ENCODE measurements around the gene ESRRB.

DNA sequence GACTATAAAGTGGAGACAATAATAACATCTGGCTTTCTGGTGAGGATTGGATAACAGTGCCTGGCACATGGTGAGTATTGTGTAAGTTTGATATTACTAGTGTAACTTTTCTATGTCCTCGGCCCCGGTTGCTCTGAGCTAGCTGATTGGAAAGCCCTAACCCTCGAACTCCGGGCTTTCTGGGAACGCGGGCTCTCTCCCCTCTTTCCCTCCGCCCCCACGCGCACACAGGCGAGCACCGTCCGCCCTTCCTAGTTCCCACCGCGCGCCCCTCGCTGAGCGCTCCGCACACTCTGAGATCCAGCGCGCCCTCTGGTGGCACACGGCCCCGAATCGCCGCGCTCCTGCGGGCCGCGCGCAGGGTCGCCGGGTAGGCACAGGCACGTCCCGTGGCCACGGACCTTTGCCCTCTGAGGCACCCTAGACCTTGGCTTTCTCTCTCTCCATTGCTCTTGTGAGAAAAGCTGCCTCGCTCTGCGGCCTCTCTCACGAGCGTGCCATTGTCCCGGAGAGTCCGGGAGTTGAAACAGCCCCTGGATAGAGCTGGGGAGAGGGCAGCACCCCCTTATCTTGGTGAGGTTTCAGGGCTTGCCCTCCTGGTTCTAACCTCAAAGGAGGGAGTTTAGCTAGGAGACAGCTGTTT is 23.2 kb upstream of the ESRRB start:
- peak in 2 of 3 donors; percentile 69 to 73 for TF ChIP-seq CTCF (IDR thresholded peaks at IDR 0.05)
- no peak for TF ChIP-seq POLR2A (IDR thresholded peaks at IDR 0.05)
- no peak for TF ChIP-seq POLR2AphosphoS5 (IDR thresholded peaks at IDR 0.05)

Data from breast epithelium (tissue), 3 donors.